Hepatocyte (in vitro differentiated cells): ENCODE results near the gene PEX12.

Experiments
- CTCF ChIP-seq: fragments of 200-600 bp; sonication (generic); IDR thresholded peaks from 2 replicates; pipeline ENCODE4 v1.5.1; 2016; ENCODE audit warnings: antibody characterized with exemption, mild to moderate bottlenecking; ENCODE audit not compliant: poor library complexity
- EZH2phosphoT487 ChIP-seq: fragments of 200-600 bp; sonication (generic); IDR thresholded peaks from one replicate; pipeline ENCODE4 v1.6.1; 2018; ENCODE audit warnings: antibody characterized with exemption, mild to moderate bottlenecking, low read depth, moderate library complexity; ENCODE audit not compliant: unreplicated experiment, severe bottlenecking

DNA sequence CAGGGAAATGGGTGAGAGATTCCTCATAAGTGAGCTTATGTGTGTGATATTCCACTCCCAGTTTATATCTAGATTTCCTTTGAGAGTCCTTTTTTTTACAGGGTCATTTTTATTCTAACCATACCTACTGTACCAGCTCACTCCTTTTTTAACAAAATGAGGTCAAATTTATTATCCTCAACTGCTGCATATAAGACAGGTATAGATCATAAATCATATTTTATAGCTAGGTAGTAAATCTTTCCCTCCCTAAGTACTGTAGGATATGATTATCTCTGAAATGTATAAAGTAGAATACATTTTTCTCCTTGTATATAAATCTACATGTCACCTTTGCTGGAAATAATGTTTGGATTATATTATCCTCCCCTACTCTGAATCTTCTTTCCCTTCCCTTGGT, 40.3 kb upstream of the PEX12 start:
- no peak for TF ChIP-seq CTCF
- no peak for TF ChIP-seq EZH2phosphoT487
